ENCODE measurements around the gene TCF7.

- TF ChIP-seq POLR2AphosphoS5 (IDR thresholded peaks at IDR 0.05) = no peak
- TF ChIP-seq, protein P1, sequence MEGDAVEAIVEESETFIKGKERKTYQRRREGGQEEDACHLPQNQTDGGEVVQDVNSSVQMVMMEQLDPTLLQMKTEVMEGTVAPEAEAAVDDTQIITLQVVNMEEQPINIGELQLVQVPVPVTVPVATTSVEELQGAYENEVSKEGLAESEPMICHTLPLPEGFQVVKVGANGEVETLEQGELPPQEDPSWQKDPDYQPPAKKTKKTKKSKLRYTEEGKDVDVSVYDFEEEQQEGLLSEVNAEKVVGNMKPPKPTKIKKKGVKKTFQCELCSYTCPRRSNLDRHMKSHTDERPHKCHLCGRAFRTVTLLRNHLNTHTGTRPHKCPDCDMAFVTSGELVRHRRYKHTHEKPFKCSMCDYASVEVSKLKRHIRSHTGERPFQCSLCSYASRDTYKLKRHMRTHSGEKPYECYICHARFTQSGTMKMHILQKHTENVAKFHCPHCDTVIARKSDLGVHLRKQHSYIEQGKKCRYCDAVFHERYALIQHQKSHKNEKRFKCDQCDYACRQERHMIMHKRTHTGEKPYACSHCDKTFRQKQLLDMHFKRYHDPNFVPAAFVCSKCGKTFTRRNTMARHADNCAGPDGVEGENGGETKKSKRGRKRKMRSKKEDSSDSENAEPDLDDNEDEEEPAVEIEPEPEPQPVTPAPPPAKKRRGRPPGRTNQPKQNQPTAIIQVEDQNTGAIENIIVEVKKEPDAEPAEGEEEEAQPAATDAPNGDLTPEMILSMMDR (IDR thresholded peaks at IDR 0.05) = no peak
Observed at GRCh38 chr5:134083517-134083916, 31.0 kb upstream of the TCF7 start.
